PC-3 (cell line): ENCODE data around the gene PTPN22. TPM values are rescaled to one million over a fixed set of nuclear protein-coding genes. Genes with fewer than 3 reads are reported as not detected.

Experiments used
- ATAC-seq: fragments of 200-7000 bp; cut with Tn5 transposase; 2 replicates; pipeline ENCODE4 v1.9.1; 2020; ENCODE audit warnings: mild to moderate bottlenecking, moderate library complexity
- BruUV-seq: library from RNA; stranded (reverse); fragments of 400-500 nt; replicated peaks from 2 replicates; lab custom pipeline; 2021; lab: Mats Ljungman, UMichigan
- CTCF ChIA-PET: fragments of 300-600 bp; sonication (Branson Sonifier 250); formaldehyde crosslinking; loops from one replicate; lab custom pipeline; 2022; ENCODE audit warnings: antibody characterized with exemption; lab: Charles Lee
- POLR2A ChIA-PET: fragments of 300-600 bp; sonication (Branson Sonifier 250); formaldehyde crosslinking; loops from one replicate; lab custom pipeline; 2022; ENCODE audit warnings: antibody characterized with exemption; ENCODE audit not compliant: unreplicated experiment; lab: Charles Lee
- DNase-seq: peaks from one replicate; pipeline ENCODE4 v3.0.0-alpha.2; 2015
- H2AFZ ChIP-seq: fragments of 300-600 bp; sonication (generic); 2 replicates; pipeline ENCODE4 v1.6.0; 2016; ENCODE audit warnings: antibody characterized with exemption, low read length
- H3F3A ChIP-seq: fragments of 300-600 bp; sonication (generic); one replicate; pipeline ENCODE4 v1.6.0; 2017; ENCODE audit warnings: antibody characterized with exemption, low read length, control low read depth, mild to moderate bottlenecking; ENCODE audit not compliant: unreplicated experiment
- H3K27ac ChIP-seq: fragments of 300-600 bp; sonication (generic); 2 replicates; pipeline ENCODE4 v1.5.1; 2016; ENCODE audit warnings: mild to moderate bottlenecking, low read length
- H3K27me3 ChIP-seq: fragments of 300-600 bp; sonication (generic); 2 replicates; pipeline ENCODE4 v1.6.1; 2016; ENCODE audit warnings: low read length, mixed read lengths
- H3K36me3 ChIP-seq: fragments of 300-600 bp; sonication (generic); 2 replicates; pipeline ENCODE4 v1.6.1; 2016; ENCODE audit warnings: low read depth, mixed run types, low read length, mixed read lengths
- H3K4me1 ChIP-seq: fragments of 300-600 bp; sonication (generic); 2 replicates; pipeline ENCODE4 v1.5.1; 2016; ENCODE audit warnings: low read length; ENCODE audit not compliant: insufficient read depth
- H3K4me2 ChIP-seq: fragments of 300-600 bp; sonication (generic); 2 replicates; pipeline ENCODE4 v1.6.0; 2016; ENCODE audit warnings: low read length
- H3K4me3 ChIP-seq: fragments of 300-600 bp; sonication (generic); 2 replicates; pipeline ENCODE4 v1.5.1; 2016; ENCODE audit warnings: mild to moderate bottlenecking, low read length, mixed read lengths
- H3K79me2 ChIP-seq: fragments of 300-600 bp; sonication (generic); 2 replicates; pipeline ENCODE4 v1.6.1; 2017; ENCODE audit warnings: low read length, mixed read lengths
- H3K9ac ChIP-seq: fragments of 300-600 bp; sonication (generic); 2 replicates; pipeline ENCODE4 v1.6.0; 2016; ENCODE audit warnings: mild to moderate bottlenecking, low read length
- H3K9me2 ChIP-seq: fragments of 300-600 bp; sonication (generic); replicated peaks from 2 replicates; pipeline ENCODE4 v1.6.1; 2016; ENCODE audit warnings: mixed run types, low read length, mixed read lengths
- H3K9me3 ChIP-seq: fragments of 300-600 bp; sonication (generic); 2 replicates; pipeline ENCODE4 v1.6.1; 2016; ENCODE audit warnings: low read length, mixed read lengths
- H4K20me1 ChIP-seq: fragments of 300-600 bp; sonication (generic); 2 replicates; pipeline ENCODE4 v1.6.1; 2016; ENCODE audit warnings: low read length, mixed read lengths
- CTCF ChIP-seq: fragments of 300-600 bp; sonication (generic); conservative IDR thresholded peaks from 2 replicates; pipeline ENCODE4 v1.5.1; 2017; ENCODE audit warnings: antibody characterized with exemption, low read depth, mild to moderate bottlenecking, low read length
- EZH2 ChIP-seq: fragments of 300-600 bp; sonication (generic); IDR thresholded peaks from one replicate; pipeline ENCODE4 v1.6.1; 2017; ENCODE audit warnings: antibody characterized with exemption, mild to moderate bottlenecking, low read length; ENCODE audit not compliant: unreplicated experiment
- EZH2phosphoT487 ChIP-seq: fragments of 300-600 bp; sonication (generic); IDR thresholded peaks from 2 replicates; pipeline ENCODE4 v1.6.1; 2018; ENCODE audit warnings: mild to moderate bottlenecking, antibody characterized with exemption, low read length, borderline replicate concordance
- intact Hi-C: fragments of 100-400 bp; cut with micrococcal nuclease; formaldehyde crosslinking; loops from 2 replicates; pipeline ENCODE4 v1.9.0; 2023
- total RNA-seq: library from RNA; depleted of rRNA; stranded (reverse); fragments of >200 nt; gene quantifications from 2 replicates; pipeline ENCODE4 v1.2.3, GENCODE V29; 2014

Gene PTPN22
- total RNA-seq, 1 experiment from 2014 or later = 0.04 TPM

- H3K36me3 ChIP-seq = no peaks in the 10 kb centered on the region
- no TSS peak for BruUV-seq
- no peak overlapping the region for H2AFZ ChIP-seq
- no peaks in the 10 kb centered on the region for H3K27me3 ChIP-seq
- H3K4me3 ChIP-seq = no peak overlapping the region
- H3K4me2 ChIP-seq = no peak overlapping the region
- no peaks in the 10 kb centered on the region for H4K20me1 ChIP-seq
- intact Hi-C loops = no loop called here
- ChIA-PET CTCF (no interaction called here), POLR2A (no interaction called here)
- no peak overlapping the region for H3K9ac ChIP-seq
- H3K4me1 ChIP-seq = peaks cover 10% of the 10 kb centered on the region
- no peak overlapping the region for H3K27ac ChIP-seq
- DNase-seq (no peak), ATAC-seq (no peak)
- H3K9me3 ChIP-seq = no peaks in the 10 kb centered on the region
- TF ChIP-seq CTCF (no peak), EZH2phosphoT487 (no peak)
- H3K9me2 ChIP-seq = no peaks in the 10 kb centered on the region
- no peaks in the 10 kb centered on the region for H3F3A ChIP-seq
- peaks cover 82% of the 10 kb centered on the region for H3K79me2 ChIP-seq
These were observed 88.0 kb downstream of the PTPN22 start for GRCh38 chr1:113783254-113784103.

GRCh38 chr1:113782406-113782805 is 89.1 kb downstream of the PTPN22 start:
- Histone ChIP-seq H3K9me3 (no peaks in the 10 kb centered on the region), H3K4me1 (peaks cover 10% of the 10 kb centered on the region), H3K9me2 (no peaks in the 10 kb centered on the region), H3F3A (no peaks in the 10 kb centered on the region), H4K20me1 (no peaks in the 10 kb centered on the region), H3K4me2 (no peak overlapping the region), H3K79me2 (peaks cover 75% of the 10 kb centered on the region), H3K27me3 (no peaks in the 10 kb centered on the region), H3K9ac (no peak overlapping the region), H2AFZ (no peak overlapping the region), H3K27ac (no peak overlapping the region), H3K36me3 (no peaks in the 10 kb centered on the region), H3K4me3 (no peak overlapping the region)
- no TSS peak for BruUV-seq
- ChIA-PET CTCF (no interaction called here), POLR2A (no interaction called here)
- ATAC-seq = no peak
- no peak for DNase-seq
- intact Hi-C loops = no loop called here
- no peak for TF ChIP-seq CTCF
- TF ChIP-seq EZH2phosphoT487 = no peak
- no peak for TF ChIP-seq EZH2
